ENCODE results near the gene CUX1.

CUX1 gene

DNA sequence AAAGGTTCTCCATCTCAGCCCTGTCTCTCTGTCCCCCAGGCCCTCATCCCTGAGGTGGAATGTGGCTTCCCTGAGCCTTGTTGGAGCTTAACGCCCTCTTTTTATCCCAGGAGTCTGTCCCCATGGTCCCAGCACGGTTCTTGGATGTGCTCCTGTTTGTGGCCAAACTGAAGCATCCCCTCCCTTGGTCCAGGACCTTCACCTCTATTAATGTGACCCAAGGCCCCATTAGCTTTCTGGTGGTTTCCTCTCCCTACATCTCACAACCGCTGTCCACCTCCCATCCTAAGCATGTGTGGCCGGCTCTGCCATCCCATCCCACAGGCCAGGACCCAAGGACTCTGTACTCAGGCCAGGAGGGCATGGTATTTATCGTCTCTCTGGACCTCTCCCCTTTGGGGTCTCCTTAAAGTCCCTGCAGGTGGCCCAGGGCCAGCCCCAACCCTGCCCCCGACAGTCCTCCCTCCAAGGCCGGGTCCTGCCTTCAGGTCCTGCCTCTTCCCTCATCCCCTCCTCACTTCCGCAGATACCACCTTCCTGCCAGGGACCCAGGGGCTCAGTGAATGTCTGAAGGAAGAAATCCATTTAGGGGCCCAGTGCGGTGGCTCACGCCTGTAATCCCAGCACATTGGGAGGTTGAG lies 453.9 kb downstream of the CUX1 start:
- no peak overlapping the region for H3K9ac ChIP-seq (ENCODE audit: low read depth, low read length)
- peaks cover 11% of the 10 kb centered on the region; the same call in 1 of the 2 replicates for H3K4me1 ChIP-seq (ENCODE audit: insufficient read depth, low read length)
- H3K9me3 ChIP-seq (ENCODE audit: control insufficient read depth, insufficient read depth, low read length): no peaks in the 10 kb centered on the region
- H3K36me3 ChIP-seq (ENCODE audit: insufficient read depth, low read length): no peaks in the 10 kb centered on the region

DNA sequence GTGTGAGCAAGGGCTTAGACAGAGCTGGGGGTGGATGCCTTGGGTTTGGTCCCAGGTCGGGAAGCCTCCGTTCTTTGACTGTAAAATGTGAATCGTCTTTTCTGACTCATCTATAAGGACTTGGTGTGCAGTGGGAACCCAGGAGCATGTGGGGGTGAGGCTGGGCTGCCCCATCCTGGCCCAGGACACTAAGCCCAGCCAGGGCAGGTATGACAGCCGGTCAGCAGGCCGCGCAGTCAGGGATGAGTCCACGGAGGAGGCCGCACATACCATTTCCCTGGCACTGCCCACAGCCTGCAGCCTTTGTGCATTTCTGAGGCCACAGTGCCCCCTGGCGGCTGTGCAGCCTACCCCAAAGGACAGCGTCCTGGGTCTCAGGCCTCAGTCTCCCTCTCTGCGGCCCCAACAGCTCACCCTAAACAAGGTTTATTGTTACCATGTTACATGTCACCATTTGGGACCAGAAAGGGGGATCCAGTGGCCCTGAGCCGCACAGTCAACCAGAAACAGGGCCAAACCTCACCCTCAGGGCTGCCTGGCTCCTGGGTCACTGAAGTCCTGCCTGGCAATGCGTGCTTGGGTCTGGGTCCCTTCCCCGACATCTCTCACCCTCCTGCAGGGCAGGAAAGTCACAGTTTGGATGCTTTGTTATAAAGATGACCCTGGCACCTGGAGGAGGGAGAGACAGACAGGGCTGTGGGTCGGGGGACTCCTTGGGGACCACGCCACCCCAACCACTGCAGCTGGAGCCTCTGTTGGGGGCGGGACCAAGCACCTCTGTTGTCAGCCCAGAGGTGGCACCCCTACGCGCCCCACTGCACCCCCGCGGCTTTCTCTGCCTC lies 454.9 kb downstream of the CUX1 start:
- Histone ChIP-seq H3K9me3 (ENCODE audit: control insufficient read depth, insufficient read depth, low read length) (no peaks in the 10 kb centered on the region), H3K4me1 (ENCODE audit: insufficient read depth, low read length) (peaks cover 11% of the 10 kb centered on the region; the same call in 1 of the 2 replicates), H3K36me3 (ENCODE audit: insufficient read depth, low read length) (no peaks in the 10 kb centered on the region), H3K9ac (ENCODE audit: low read depth, low read length) (no peak overlapping the region)

- Histone ChIP-seq H3K36me3 (ENCODE audit: insufficient read depth, low read length) (no peaks in the 10 kb centered on the region), H3K9me3 (ENCODE audit: control insufficient read depth, insufficient read depth, low read length) (no peaks in the 10 kb centered on the region), H3K9ac (ENCODE audit: low read depth, low read length) (no peak overlapping the region), H3K4me1 (ENCODE audit: insufficient read depth, low read length) (peaks cover 11% of the 10 kb centered on the region; the same call in 1 of the 2 replicates)
Measured at GRCh38 chr7:102272917-102273748, 455.7 kb downstream of the CUX1 start.

- H3K4me1 ChIP-seq (ENCODE audit: insufficient read depth, low read length): peaks cover 11% of the 10 kb centered on the region; the same call in 1 of the 2 replicates
- no peaks in the 10 kb centered on the region for H3K9me3 ChIP-seq (ENCODE audit: control insufficient read depth, insufficient read depth, low read length)
- H3K9ac ChIP-seq (ENCODE audit: low read depth, low read length): no peak overlapping the region
- no peaks in the 10 kb centered on the region for H3K36me3 ChIP-seq (ENCODE audit: insufficient read depth, low read length)
Measured at GRCh38 chr7:102273749-102274712, 456.6 kb downstream of the CUX1 start.

- Histone ChIP-seq H3K9ac (ENCODE audit: low read depth, low read length) (no peak overlapping the region), H3K36me3 (ENCODE audit: insufficient read depth, low read length) (no peaks in the 10 kb centered on the region), H3K9me3 (ENCODE audit: control insufficient read depth, insufficient read depth, low read length) (no peaks in the 10 kb centered on the region), H3K4me1 (ENCODE audit: insufficient read depth, low read length) (peaks cover 11% of the 10 kb centered on the region; the same call in 1 of the 2 replicates)
Measured at GRCh38 chr7:102275123-102275703, 457.8 kb downstream of the CUX1 start.

DNA sequence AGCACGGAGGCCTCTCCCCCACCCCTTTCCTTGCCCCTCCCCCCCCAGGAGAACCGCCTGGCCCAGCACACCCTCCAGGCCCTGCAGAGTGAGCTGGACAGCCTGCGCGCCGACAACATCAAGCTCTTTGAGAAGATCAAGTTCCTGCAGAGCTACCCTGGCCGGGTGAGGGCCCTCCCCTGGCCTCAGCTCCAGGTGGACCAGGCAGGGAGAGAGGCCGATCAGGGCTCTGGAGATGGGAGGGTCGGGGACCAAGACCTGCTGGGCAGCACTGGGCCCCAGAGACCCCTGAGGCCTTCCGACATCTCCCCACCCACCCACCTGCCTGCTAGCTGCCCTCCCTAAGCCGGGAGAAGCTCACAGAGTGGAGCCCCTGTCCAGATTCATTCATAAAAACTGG lies 460.5 kb downstream of the CUX1 start:
- Histone ChIP-seq H3K4me1 (ENCODE audit: insufficient read depth, low read length) (peaks cover 11% of the 10 kb centered on the region; the same call in 1 of the 2 replicates), H3K36me3 (ENCODE audit: insufficient read depth, low read length) (no peaks in the 10 kb centered on the region), H3K9ac (ENCODE audit: low read depth, low read length) (no peak overlapping the region), H3K9me3 (ENCODE audit: control insufficient read depth, insufficient read depth, low read length) (no peaks in the 10 kb centered on the region)

DNA sequence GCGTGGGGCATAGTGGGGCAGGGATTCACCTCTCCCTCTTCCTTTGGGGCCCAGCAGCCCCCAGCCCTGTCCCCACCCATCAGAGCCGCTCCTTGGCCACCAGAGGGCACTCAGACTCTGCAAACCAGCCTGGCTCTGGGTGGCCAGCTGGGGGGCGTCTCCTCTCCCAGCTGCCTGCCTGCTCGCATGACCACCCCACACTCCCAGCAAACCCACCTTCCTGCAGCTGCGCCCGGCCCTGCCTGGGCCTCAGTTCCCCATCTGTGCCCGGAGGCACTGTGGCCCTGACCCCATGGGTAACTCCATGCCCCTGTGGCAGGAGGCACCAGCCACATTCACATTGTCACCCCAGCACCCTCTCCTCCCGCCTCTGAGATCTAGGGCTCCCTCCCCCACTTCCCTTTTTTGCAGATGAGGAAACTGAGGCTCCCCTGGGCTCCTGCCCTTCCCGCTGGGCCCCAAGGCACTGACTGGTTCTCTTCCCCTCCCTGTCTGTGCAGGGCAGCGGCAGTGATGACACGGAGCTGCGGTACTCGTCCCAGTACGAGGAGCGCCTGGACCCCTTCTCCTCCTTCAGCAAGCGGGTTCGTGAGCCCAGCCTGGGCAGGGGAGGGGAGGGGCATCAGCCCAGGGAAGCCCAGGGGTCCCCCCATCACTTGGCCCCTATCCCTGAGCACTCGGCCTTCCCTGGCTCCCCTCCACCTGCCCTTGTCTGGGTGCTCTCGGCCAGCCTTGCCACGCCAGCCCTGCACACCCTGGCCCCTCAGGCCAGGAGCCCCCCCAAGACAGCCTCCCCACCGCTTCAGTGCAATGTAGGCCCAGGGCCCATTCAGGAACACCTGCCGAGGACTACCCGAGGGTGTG lies 462.3 kb downstream of the CUX1 start:
- no peaks in the 10 kb centered on the region; the same call in 1 of the 2 replicates for H3K4me1 ChIP-seq (ENCODE audit: insufficient read depth, low read length)
- H3K36me3 ChIP-seq (ENCODE audit: insufficient read depth, low read length): no peaks in the 10 kb centered on the region
- no peak overlapping the region for H3K9ac ChIP-seq (ENCODE audit: low read depth, low read length)
- no peaks in the 10 kb centered on the region for H3K9me3 ChIP-seq (ENCODE audit: control insufficient read depth, insufficient read depth, low read length)

- Histone ChIP-seq H3K9ac (ENCODE audit: low read depth, low read length) (no peak overlapping the region), H3K36me3 (ENCODE audit: insufficient read depth, low read length) (no peaks in the 10 kb centered on the region), H3K4me1 (ENCODE audit: insufficient read depth, low read length) (peaks cover 6% of the 10 kb centered on the region; the same call in 1 of the 2 replicates), H3K9me3 (ENCODE audit: control insufficient read depth, insufficient read depth, low read length) (no peaks in the 10 kb centered on the region)
Measured at GRCh38 chr7:102280521-102280920, 463.1 kb downstream of the CUX1 start.

GRCh38 chr7:102281785-102282184 lies 464.4 kb downstream of the CUX1 start:
- peaks cover 10% of the 10 kb centered on the region; the same call in 1 of the 2 replicates for H3K4me1 ChIP-seq (ENCODE audit: insufficient read depth, low read length)
- no peak overlapping the region for H3K9ac ChIP-seq (ENCODE audit: low read depth, low read length)
- H3K36me3 ChIP-seq (ENCODE audit: insufficient read depth, low read length): no peaks in the 10 kb centered on the region
- H3K9me3 ChIP-seq (ENCODE audit: control insufficient read depth, insufficient read depth, low read length): no peaks in the 10 kb centered on the region

GRCh38 chr7:102282465-102283362 lies 465.3 kb downstream of the CUX1 start:
- no peaks in the 10 kb centered on the region for H3K9me3 ChIP-seq (ENCODE audit: control insufficient read depth, insufficient read depth, low read length)
- peaks cover 10% of the 10 kb centered on the region; the same call in 1 of the 2 replicates for H3K4me1 ChIP-seq (ENCODE audit: insufficient read depth, low read length)
- H3K9ac ChIP-seq (ENCODE audit: low read depth, low read length): no peak overlapping the region
- H3K36me3 ChIP-seq (ENCODE audit: insufficient read depth, low read length): no peaks in the 10 kb centered on the region

DNA sequence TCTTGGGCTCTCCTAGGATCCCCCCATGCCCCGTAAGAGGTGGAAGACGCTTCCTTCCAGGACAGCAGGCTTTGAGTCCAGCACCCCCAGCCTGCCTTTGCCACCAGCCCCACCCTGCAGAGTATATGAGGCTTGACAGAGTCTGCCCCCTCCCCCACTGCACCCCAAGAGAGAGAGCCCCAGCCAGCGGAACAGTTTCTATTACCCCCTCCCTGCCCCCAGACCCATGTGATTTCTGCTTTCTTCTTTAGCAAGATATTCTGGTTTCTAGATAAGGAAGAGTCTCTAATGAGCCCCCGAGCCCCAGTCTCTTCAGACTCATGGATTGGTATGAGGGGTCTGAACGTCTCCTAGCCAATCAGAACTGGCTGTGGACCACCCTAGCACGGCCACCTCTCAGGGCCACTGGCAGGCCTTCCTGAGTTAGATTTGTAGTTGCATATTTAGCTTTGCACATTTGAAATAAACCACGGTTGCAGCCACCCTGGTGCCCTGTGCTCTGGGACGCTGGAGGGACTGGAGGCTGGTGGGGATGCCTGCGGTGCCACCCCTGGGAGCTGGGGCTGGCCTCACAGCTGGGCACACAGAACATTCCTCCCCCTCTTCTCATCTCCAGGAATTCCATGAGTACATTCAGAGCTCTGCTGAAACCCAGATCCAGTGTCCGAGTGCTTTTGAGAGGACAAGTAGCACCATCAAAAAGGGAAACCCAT lies 466.2 kb downstream of the CUX1 start:
- H3K9me3 ChIP-seq (ENCODE audit: control insufficient read depth, insufficient read depth, low read length): no peaks in the 10 kb centered on the region
- no peak overlapping the region for H3K9ac ChIP-seq (ENCODE audit: low read depth, low read length)
- H3K36me3 ChIP-seq (ENCODE audit: insufficient read depth, low read length): no peaks in the 10 kb centered on the region
- H3K4me1 ChIP-seq (ENCODE audit: insufficient read depth, low read length): peaks cover 14% of the 10 kb centered on the region; the same call in 1 of the 2 replicates
